ENCODE results near the gene HS6ST3.

HS6ST3 gene

GRCh38 chr13:96793404-96793755 is 703.5 kb downstream of the HS6ST3 start:
- TF ChIP-seq NFIC (IDR thresholded peaks at IDR 0.05) (no peak), TAF1 (IDR thresholded peaks at IDR 0.05; ENCODE audit: low read depth) (no peak)

- TF ChIP-seq TEAD4 (IDR thresholded peaks at IDR 0.05) (no peak), NFIC (IDR thresholded peaks at IDR 0.05) (no peak), TCF12 (IDR thresholded peaks at IDR 0.05; ENCODE audit: low read depth) (no peak), ZBTB7A (IDR thresholded peaks at IDR 0.05; ENCODE audit: low read depth) (no peak), RAD21 (IDR thresholded peaks at IDR 0.05; ENCODE audit: low read depth) (no peak), YY1 (IDR thresholded peaks at IDR 0.05; ENCODE audit: low read depth) (no peak), FOXM1 (IDR thresholded peaks at IDR 0.05; ENCODE audit: borderline replicate concordance, low read depth) (no peak), CREB1 (IDR thresholded peaks at IDR 0.05; ENCODE audit: low read depth) (no peak), TAF1 (IDR thresholded peaks at IDR 0.05; ENCODE audit: low read depth) (no peak), EP300 (IDR thresholded peaks at IDR 0.05; ENCODE audit: borderline replicate concordance) (no peak), EGR1 (IDR thresholded peaks at IDR 0.05) (no peak), CEBPB (IDR thresholded peaks at IDR 0.05) (no peak)
- TF ChIP-seq, protein P1, sequence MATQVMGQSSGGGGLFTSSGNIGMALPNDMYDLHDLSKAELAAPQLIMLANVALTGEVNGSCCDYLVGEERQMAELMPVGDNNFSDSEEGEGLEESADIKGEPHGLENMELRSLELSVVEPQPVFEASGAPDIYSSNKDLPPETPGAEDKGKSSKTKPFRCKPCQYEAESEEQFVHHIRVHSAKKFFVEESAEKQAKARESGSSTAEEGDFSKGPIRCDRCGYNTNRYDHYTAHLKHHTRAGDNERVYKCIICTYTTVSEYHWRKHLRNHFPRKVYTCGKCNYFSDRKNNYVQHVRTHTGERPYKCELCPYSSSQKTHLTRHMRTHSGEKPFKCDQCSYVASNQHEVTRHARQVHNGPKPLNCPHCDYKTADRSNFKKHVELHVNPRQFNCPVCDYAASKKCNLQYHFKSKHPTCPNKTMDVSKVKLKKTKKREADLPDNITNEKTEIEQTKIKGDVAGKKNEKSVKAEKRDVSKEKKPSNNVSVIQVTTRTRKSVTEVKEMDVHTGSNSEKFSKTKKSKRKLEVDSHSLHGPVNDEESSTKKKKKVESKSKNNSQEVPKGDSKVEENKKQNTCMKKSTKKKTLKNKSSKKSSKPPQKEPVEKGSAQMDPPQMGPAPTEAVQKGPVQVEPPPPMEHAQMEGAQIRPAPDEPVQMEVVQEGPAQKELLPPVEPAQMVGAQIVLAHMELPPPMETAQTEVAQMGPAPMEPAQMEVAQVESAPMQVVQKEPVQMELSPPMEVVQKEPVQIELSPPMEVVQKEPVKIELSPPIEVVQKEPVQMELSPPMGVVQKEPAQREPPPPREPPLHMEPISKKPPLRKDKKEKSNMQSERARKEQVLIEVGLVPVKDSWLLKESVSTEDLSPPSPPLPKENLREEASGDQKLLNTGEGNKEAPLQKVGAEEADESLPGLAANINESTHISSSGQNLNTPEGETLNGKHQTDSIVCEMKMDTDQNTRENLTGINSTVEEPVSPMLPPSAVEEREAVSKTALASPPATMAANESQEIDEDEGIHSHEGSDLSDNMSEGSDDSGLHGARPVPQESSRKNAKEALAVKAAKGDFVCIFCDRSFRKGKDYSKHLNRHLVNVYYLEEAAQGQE (IDR thresholded peaks at IDR 0.05; ENCODE audit: low read depth): no peak
- TF ChIP-seq, protein P2, sequence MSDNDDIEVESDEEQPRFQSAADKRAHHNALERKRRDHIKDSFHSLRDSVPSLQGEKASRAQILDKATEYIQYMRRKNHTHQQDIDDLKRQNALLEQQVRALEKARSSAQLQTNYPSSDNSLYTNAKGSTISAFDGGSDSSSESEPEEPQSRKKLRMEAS (IDR thresholded peaks at IDR 0.05): no peak
- TF ChIP-seq, protein P3, sequence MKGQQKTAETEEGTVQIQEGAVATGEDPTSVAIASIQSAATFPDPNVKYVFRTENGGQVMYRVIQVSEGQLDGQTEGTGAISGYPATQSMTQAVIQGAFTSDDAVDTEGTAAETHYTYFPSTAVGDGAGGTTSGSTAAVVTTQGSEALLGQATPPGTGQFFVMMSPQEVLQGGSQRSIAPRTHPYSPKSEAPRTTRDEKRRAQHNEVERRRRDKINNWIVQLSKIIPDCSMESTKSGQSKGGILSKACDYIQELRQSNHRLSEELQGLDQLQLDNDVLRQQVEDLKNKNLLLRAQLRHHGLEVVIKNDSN (IDR thresholded peaks at IDR 0.05): no peak
Measured at GRCh38 chr13:96794669-96795068, 704.8 kb downstream of the HS6ST3 start.

- TF ChIP-seq, protein P3 (IDR thresholded peaks at IDR 0.05): no peak
- TF ChIP-seq YY1 (IDR thresholded peaks at IDR 0.05; ENCODE audit: low read depth): no peak
- no peak for TF ChIP-seq TEAD4 (IDR thresholded peaks at IDR 0.05)
- TF ChIP-seq, protein P2 (IDR thresholded peaks at IDR 0.05): no peak
- no peak for TF ChIP-seq TCF12 (IDR thresholded peaks at IDR 0.05; ENCODE audit: low read depth)
- TF ChIP-seq EP300 (IDR thresholded peaks at IDR 0.05; ENCODE audit: borderline replicate concordance): no peak
- no peak for TF ChIP-seq NFIC (IDR thresholded peaks at IDR 0.05)
- no peak for TF ChIP-seq FOXM1 (IDR thresholded peaks at IDR 0.05; ENCODE audit: borderline replicate concordance, low read depth)
- no peak for TF ChIP-seq ZBTB7A (IDR thresholded peaks at IDR 0.05; ENCODE audit: low read depth)
- no peak for TF ChIP-seq EGR1 (IDR thresholded peaks at IDR 0.05)
- no peak for TF ChIP-seq TAF1 (IDR thresholded peaks at IDR 0.05; ENCODE audit: low read depth)
- no peak for TF ChIP-seq RAD21 (IDR thresholded peaks at IDR 0.05; ENCODE audit: low read depth)
Measured at GRCh38 chr13:96795670-96796069, 705.8 kb downstream of the HS6ST3 start.

- no peak for TF ChIP-seq NFIC (IDR thresholded peaks at IDR 0.05)
- TF ChIP-seq ZBTB7A (IDR thresholded peaks at IDR 0.05; ENCODE audit: low read depth): no peak
- TF ChIP-seq CREB1 (IDR thresholded peaks at IDR 0.05; ENCODE audit: low read depth): no peak
- no peak for TF ChIP-seq RAD21 (IDR thresholded peaks at IDR 0.05; ENCODE audit: low read depth)
- TF ChIP-seq EP300 (IDR thresholded peaks at IDR 0.05; ENCODE audit: borderline replicate concordance): no peak
- no peak for TF ChIP-seq TEAD4 (IDR thresholded peaks at IDR 0.05)
- TF ChIP-seq EGR1 (IDR thresholded peaks at IDR 0.05): no peak
- no peak for TF ChIP-seq TAF1 (IDR thresholded peaks at IDR 0.05; ENCODE audit: low read depth)
- no peak for TF ChIP-seq YY1 (IDR thresholded peaks at IDR 0.05; ENCODE audit: low read depth)
- TF ChIP-seq FOXM1 (IDR thresholded peaks at IDR 0.05; ENCODE audit: borderline replicate concordance, low read depth): no peak
- TF ChIP-seq, protein P1 (IDR thresholded peaks at IDR 0.05; ENCODE audit: low read depth): no peak
- TF ChIP-seq, protein P3 (IDR thresholded peaks at IDR 0.05): no peak
- no peak for TF ChIP-seq TCF12 (IDR thresholded peaks at IDR 0.05; ENCODE audit: low read depth)
Measured at GRCh38 chr13:96796091-96796633, 706.3 kb downstream of the HS6ST3 start.

- no peak for TF ChIP-seq FOXM1 (IDR thresholded peaks at IDR 0.05; ENCODE audit: borderline replicate concordance, low read depth)
- no peak for TF ChIP-seq CREB1 (IDR thresholded peaks at IDR 0.05; ENCODE audit: low read depth)
- no peak for TF ChIP-seq YY1 (IDR thresholded peaks at IDR 0.05; ENCODE audit: low read depth)
- TF ChIP-seq EP300 (IDR thresholded peaks at IDR 0.05; ENCODE audit: borderline replicate concordance): no peak
- TF ChIP-seq NFIC (IDR thresholded peaks at IDR 0.05): no peak
- TF ChIP-seq ZBTB7A (IDR thresholded peaks at IDR 0.05; ENCODE audit: low read depth): no peak
- TF ChIP-seq, protein P1 (IDR thresholded peaks at IDR 0.05; ENCODE audit: low read depth): no peak
- no peak for TF ChIP-seq EGR1 (IDR thresholded peaks at IDR 0.05)
- TF ChIP-seq CEBPB (IDR thresholded peaks at IDR 0.05): no peak
Measured at GRCh38 chr13:96797136-96797535, 707.2 kb downstream of the HS6ST3 start.
